Measurements from ENCODE around the gene CAMKV. TPM values are rescaled to one million over a fixed set of nuclear protein-coding genes. Genes with fewer than 3 reads are reported as not detected.
"Not testable (repeated sequence)": the region's sequence is repeated elsewhere in the genome, so short reads cannot be mapped to it uniquely, and the experiment has no call there.

CAMKV gene, protein sequence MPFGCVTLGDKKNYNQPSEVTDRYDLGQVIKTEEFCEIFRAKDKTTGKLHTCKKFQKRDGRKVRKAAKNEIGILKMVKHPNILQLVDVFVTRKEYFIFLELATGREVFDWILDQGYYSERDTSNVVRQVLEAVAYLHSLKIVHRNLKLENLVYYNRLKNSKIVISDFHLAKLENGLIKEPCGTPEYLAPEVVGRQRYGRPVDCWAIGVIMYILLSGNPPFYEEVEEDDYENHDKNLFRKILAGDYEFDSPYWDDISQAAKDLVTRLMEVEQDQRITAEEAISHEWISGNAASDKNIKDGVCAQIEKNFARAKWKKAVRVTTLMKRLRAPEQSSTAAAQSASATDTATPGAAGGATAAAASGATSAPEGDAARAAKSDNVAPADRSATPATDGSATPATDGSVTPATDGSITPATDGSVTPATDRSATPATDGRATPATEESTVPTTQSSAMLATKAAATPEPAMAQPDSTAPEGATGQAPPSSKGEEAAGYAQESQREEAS
- 1 to 10 TPM in 1 of 2 donors, under 1 TPM in 1; 0.75 to 7.1 TPM for total RNA-seq
- polyA plus RNA-seq (2013, experiment 1 of 2), result 18.8 TPM
- 10.8 TPM for polyA plus RNA-seq (2013, experiment 2 of 2)
- long read RNA-seq, experiment 1, result 0 reads
- long read RNA-seq, experiment 2, result 0 reads
- long read RNA-seq, experiment 3, transcript CAMKV-209 (11 exons, 3,314 nt), result major isoform, 25 of 55 reads
- long read RNA-seq, experiment 3, transcript CAMKV-215 (12 exons, 2,905 nt), result minor isoform, 15 of 55 reads
- long read RNA-seq, experiment 3, partial matches to known transcripts, result 0 of 55 reads
- long read RNA-seq, experiment 3, other reads (novel, unspliced or antisense), result 14 of 55 reads
- long read RNA-seq, experiment 4, result 0 reads

DNA sequence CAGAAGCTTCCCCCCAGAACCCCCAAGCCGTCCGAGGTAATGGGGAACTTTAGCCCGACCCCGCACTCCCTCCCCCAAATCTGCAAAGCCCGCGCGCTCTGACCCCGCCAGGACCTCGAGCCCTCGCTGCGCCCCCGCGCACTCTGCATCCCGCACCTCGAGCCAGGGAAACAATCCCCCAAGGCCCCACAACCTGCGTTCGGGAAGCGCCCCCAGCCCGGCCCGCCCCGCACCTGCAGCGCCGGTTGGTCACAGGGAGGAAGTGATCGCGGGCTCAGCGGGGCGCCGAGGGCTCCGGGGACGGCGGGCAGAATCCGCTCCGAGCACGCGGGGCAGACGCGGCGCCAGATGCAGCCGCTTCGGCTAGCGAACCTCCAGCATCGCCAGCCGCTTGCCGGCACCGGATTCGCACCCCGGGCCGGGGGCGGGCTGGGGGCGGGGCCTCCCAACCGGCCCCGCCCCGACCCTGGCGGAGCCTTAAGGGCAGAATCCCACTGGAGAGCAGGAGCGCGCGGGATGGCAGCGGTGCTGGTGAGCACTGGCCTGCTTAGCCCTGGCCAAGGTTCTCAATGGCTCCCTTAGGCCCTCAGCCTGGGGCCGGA, at the start of gene CAMKV:
CAMKV (minus strand) TSS at position 382 of the 602 bp plus-strand sequence. CDS start 7,518 bp downstream, outside the sequence.
- Mint-ChIP-seq H3K4me3 (peak within 1 kb of the TSS; percentile 47), H3K4me1 (no peaks in the 10 kb centered on the region), H3K27ac (no peak within 1 kb of the TSS), H3K27me3 (ENCODE audit: insufficient read depth) (peaks cover 40% of the 10 kb centered on the region), H3K9me3 (no peaks in the 10 kb centered on the region), H3K36me3 (ENCODE audit: low read depth) (no peaks in the 10 kb centered on the region)
- Histone ChIP-seq H3K36me3 (ENCODE audit: control insufficient read depth, insufficient read depth, low read length) (no peaks in the 10 kb centered on the region), H3K4me3 (ENCODE audit: low read length) (peak within 1 kb of the TSS; percentile 64), H3K27ac (ENCODE audit: low read depth, low read length) (no peak within 1 kb of the TSS), H3K9me3 (ENCODE audit: control insufficient read depth, low read length) (no peaks in the 10 kb centered on the region), H3K9ac (ENCODE audit: extremely low read depth, low read length, poor library complexity, severe bottlenecking) (no peak within 1 kb of the TSS), H3K27me3 (ENCODE audit: control insufficient read depth, insufficient read depth, low read length, poor library complexity, severe bottlenecking) (peaks cover 40% of the 10 kb centered on the region), H3K4me1 (ENCODE audit: control insufficient read depth, insufficient read depth, low read length) (no peaks in the 10 kb centered on the region)
- DNase-seq, result peak; percentile 86
- 0 to 1% methylated on average over 4 to 59 of the region's 59 CpGs for WGBS, 2 experiments (ENCODE audit: insufficient coverage in 1 of 2, insufficient read length in 1 of 2)
- TF ChIP-seq CTCF (conservative IDR thresholded peaks at IDR 0.05), result no peak

DNA sequence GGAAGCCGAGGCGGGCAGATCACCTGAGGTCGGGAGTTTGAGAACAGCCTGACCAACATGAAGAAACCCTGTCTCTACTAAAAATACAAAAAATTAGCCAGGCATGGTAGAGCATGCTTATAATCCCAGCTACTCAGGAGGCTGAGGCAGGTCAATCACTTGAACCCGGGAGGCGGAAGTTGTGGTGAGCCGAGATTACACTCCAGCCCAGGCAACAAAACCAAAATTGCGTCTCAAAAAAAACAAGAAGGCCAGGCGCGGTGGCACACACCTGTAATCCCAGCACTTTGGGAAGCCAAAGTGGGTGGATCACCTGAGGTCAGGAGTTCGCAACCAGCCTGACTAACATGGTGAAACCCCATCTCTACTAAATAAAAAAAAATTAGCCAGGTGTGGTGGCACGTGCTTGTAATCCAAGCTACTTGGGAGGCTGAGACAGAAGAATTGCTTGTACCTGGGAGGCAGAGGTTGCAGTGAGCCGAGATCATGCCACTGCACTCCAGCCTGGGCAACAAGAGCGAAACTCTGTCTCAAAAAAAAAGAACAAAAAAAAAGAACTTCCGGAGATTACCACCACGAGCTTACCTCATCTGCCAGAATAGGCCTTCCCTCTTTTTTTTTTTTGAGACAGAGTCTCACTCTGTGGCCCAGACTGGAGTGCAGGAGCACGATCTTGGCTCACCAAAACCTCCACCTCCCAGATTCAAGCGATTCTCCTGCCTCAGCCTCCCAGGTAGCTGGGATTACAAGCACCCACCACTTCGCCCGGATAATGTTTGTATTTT, 48.3 kb upstream of the CAMKV start:
- H3K27me3 Mint-ChIP-seq (ENCODE audit: insufficient read depth); H3K9me3 ChIP-seq (ENCODE audit: control insufficient read depth, low read length); H3K27me3 ChIP-seq (ENCODE audit: control insufficient read depth, insufficient read depth, low read length, poor library complexity, severe bottlenecking); H3K36me3 Mint-ChIP-seq (ENCODE audit: low read depth); H3K4me3 Mint-ChIP-seq; H3K36me3 ChIP-seq (ENCODE audit: control insufficient read depth, insufficient read depth, low read length); H3K27ac Mint-ChIP-seq; H3K4me1 ChIP-seq (ENCODE audit: control insufficient read depth, insufficient read depth, low read length); DNase-seq; H3K4me3 ChIP-seq (ENCODE audit: low read length); H3K9me3 Mint-ChIP-seq; H3K27ac ChIP-seq (ENCODE audit: low read depth, low read length); H3K4me1 Mint-ChIP-seq; H3K9ac ChIP-seq (ENCODE audit: extremely low read depth, low read length, poor library complexity, severe bottlenecking): not testable (repeated sequence)
- WGBS, 2 experiments (ENCODE audit: insufficient coverage in 1 of 2, insufficient read length in 1 of 2), result 96 to 97% methylated on average over 10 to 19 of the region's 19 CpGs

GRCh38 chr3:49916686-49917085, 47.0 kb upstream of the CAMKV start:
- no peaks in the 10 kb centered on the region for H3K9me3 ChIP-seq (ENCODE audit: control insufficient read depth, low read length)
- no peak for TF ChIP-seq CTCF (conservative IDR thresholded peaks at IDR 0.05)

More at GRCh38 chr3:49916686-49917085, 47.0 kb upstream of the CAMKV start:
- DNase-seq, result no peak
- H3K9me3 Mint-ChIP-seq, result no peaks in the 10 kb centered on the region
- peaks cover 4% of the 10 kb centered on the region for H3K27me3 Mint-ChIP-seq (ENCODE audit: insufficient read depth)
- H3K4me3 ChIP-seq (ENCODE audit: low read length), result no peak overlapping the region
- no peaks in the 10 kb centered on the region for H3K27me3 ChIP-seq (ENCODE audit: control insufficient read depth, insufficient read depth, low read length, poor library complexity, severe bottlenecking)
- no peaks in the 10 kb centered on the region for H3K36me3 ChIP-seq (ENCODE audit: control insufficient read depth, insufficient read depth, low read length)
- H3K4me3 Mint-ChIP-seq, result no peak overlapping the region
- no peak overlapping the region for H3K27ac Mint-ChIP-seq
- H3K4me1 Mint-ChIP-seq, result peaks cover 3% of the 10 kb centered on the region
- WGBS, 2 experiments (ENCODE audit: insufficient coverage in 1 of 2, insufficient read length in 1 of 2), result 97% methylated on average over 3 to 5 of the region's 5 CpGs
- H3K27ac ChIP-seq (ENCODE audit: low read depth, low read length), result no peak overlapping the region
- no peak overlapping the region for H3K9ac ChIP-seq (ENCODE audit: extremely low read depth, low read length, poor library complexity, severe bottlenecking)
- peaks cover 6% of the 10 kb centered on the region for H3K4me1 ChIP-seq (ENCODE audit: control insufficient read depth, insufficient read depth, low read length)
- peaks cover 4% of the 10 kb centered on the region for H3K36me3 Mint-ChIP-seq (ENCODE audit: low read depth)

Measured in endodermal cell (in vitro differentiated cells).